PFSK-1 (cell line): ENCODE results near the gene MEFV.

ENCODE experiments used
- FOXP2 ChIP-seq: optimal IDR thresholded peaks from 2 replicates; pipeline ENCODE3; 2011; ENCODE audit warnings: borderline replicate concordance, control low read depth, inconsistent platforms; ENCODE audit not compliant: insufficient read depth; ENCODE audit errors: extremely low read length, extremely low read depth
- POLR2AphosphoS5 ChIP-seq: IDR thresholded peaks from 2 replicates; pipeline ENCODE4 v1.6.1; 2012; ENCODE audit warnings: low read depth, mild to moderate bottlenecking, control low read depth, low read length, moderate library complexity
- SIN3A ChIP-seq: IDR thresholded peaks from 2 replicates; pipeline ENCODE4 v1.6.1; 2012; ENCODE audit warnings: mild to moderate bottlenecking, low read length, moderate library complexity, borderline replicate concordance; ENCODE audit not compliant: insufficient read depth
- TAF1 ChIP-seq: IDR thresholded peaks from 2 replicates; pipeline ENCODE4 v1.6.1; 2012; ENCODE audit warnings: low read length, control low read depth, borderline replicate concordance; ENCODE audit not compliant: insufficient read depth

DNA sequence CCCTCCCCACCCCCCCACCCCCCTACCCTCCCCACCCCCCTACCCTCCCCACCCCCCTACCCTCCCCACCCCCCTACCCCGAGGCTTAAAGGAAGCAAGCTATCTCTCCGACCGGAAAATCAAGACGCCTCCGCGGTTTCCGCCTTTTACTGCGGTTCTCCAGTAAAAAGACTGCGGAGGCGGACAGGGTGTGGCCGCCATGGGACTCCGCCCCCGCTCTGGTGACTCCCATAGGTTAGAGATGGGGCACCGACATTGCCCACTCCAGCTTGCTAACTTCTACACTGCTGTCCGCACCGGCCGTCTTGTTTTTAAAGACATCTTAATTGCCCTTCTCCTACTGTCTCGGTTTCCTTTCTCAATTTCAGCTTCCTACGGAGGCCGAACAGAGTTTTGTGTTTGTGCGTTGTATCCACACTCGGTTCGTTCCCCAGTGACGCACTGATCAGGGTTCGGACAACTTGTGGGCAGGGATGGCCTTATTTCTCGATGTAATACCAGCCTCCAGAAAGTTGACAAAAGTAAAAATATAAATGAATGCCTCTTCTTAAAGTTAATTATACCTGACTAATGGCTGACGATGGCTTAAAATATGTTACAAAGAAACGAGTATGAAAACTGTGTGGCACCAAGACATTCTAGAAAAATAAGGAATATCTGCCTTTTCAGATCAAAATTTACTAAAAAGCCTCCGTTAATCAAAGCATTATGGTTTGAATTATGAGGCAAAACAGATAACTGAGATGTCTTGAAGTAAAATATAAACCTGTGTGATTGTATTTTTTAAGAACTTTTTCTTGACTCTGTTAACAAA is 20.4 kb downstream of the MEFV start:
- TF ChIP-seq POLR2AphosphoS5 (no peak), FOXP2 (no peak), SIN3A (no peak), TAF1 (no peak)
